HG03039 (cell line): ENCODE data around the gene CCN2.

Experiments
- ATAC-seq: cut with Tn5 transposase; IDR thresholded peaks from one replicate; pipeline ENCODE4 v1.9.1; 2021; ENCODE audit warnings: mild to moderate bottlenecking, moderate library complexity; ENCODE audit not compliant: unreplicated experiment

CCN2 gene

GRCh38 chr6:131950767-131951575 lies at the start of gene CCN2:
Gene CCN2 (minus strand): TSS chr6:131951372. CDS start chr6:131951172, 200 bp downstream.
- ATAC-seq = no peak

- no peak for ATAC-seq
These were observed 49.1 kb upstream of the CCN2 start for GRCh38 chr6:132000296-132000695.

GRCh38 chr6:131999545-132000146 lies 48.5 kb upstream of the CCN2 start:
- ATAC-seq = no peak

- no peak for ATAC-seq
These were observed 47.2 kb upstream of the CCN2 start for GRCh38 chr6:131998255-131998982.

GRCh38 chr6:131997429-131998153 lies 46.4 kb upstream of the CCN2 start:
- no peak for ATAC-seq

GRCh38 chr6:131995917-131996316 lies 44.7 kb upstream of the CCN2 start:
- ATAC-seq = no peak

GRCh38 chr6:131992557-131992956 lies 41.4 kb upstream of the CCN2 start:
- no peak for ATAC-seq

GRCh38 chr6:131989036-131989435 lies 37.9 kb upstream of the CCN2 start:
- no peak for ATAC-seq

- ATAC-seq = no peak
These were observed 31.6 kb upstream of the CCN2 start for GRCh38 chr6:131982740-131983259.

- ATAC-seq = no peak
These were observed 30.4 kb upstream of the CCN2 start for GRCh38 chr6:131981624-131981978.

GRCh38 chr6:131980791-131981623 lies 29.8 kb upstream of the CCN2 start:
- no peak for ATAC-seq

GRCh38 chr6:131980338-131980790 lies 29.2 kb upstream of the CCN2 start:
- ATAC-seq = no peak

GRCh38 chr6:131979515-131980337 lies 28.6 kb upstream of the CCN2 start:
- no peak for ATAC-seq

GRCh38 chr6:131978522-131978921 lies 27.4 kb upstream of the CCN2 start:
- ATAC-seq = no peak

GRCh38 chr6:131976545-131977061 lies 25.4 kb upstream of the CCN2 start:
- no peak for ATAC-seq

GRCh38 chr6:131972741-131973140 lies 21.6 kb upstream of the CCN2 start:
- ATAC-seq = no peak

GRCh38 chr6:131970076-131970859 lies 19.1 kb upstream of the CCN2 start:
- no peak for ATAC-seq

GRCh38 chr6:131968656-131969055 lies 17.5 kb upstream of the CCN2 start:
- ATAC-seq = no peak
